GM12865 (cell line): Measurements from ENCODE around the gene TRIP6.

Experiments used
- DNase-seq: peaks from one replicate; pipeline ENCODE4 v3.0.0; 2010; ENCODE audit warnings: low read depth
- H3K4me3 ChIP-seq: 2 replicates; pipeline ENCODE4 v1.5.1; 2011; ENCODE audit warnings: mild to moderate bottlenecking, low read depth, low read length, control low read depth
- CTCF ChIP-seq: IDR thresholded peaks from 2 replicates; pipeline ENCODE4 v1.5.1; 2011; ENCODE audit warnings: low read length, control low read depth, low read depth, inconsistent platforms; ENCODE audit not compliant: insufficient read depth; ENCODE audit errors: missing control alignments

The TRIP6 gene

GRCh38 chr7:100874577-100875355 is 7.6 kb downstream of the TRIP6 start, which contains the start of gene SRRT:
TSS of gene SRRT (plus strand) at chr7:100875103. CDS start at chr7:100875591, 488 bp downstream.
- DNase-seq = peak; percentile 99
- peak within 1 kb of the TSS; percentile 85 for H3K4me3 ChIP-seq
- peak; percentile 8 for TF ChIP-seq CTCF

GRCh38 chr7:100875356-100875751 is 8.2 kb downstream of the TRIP6 start:
- TF ChIP-seq CTCF = no peak
- H3K4me3 ChIP-seq = peak overlapping the region; percentile 80
- peak; percentile 65 for DNase-seq

GRCh38 chr7:100878013-100878412 is 10.8 kb downstream of the TRIP6 start:
- DNase-seq = no peak
- H3K4me3 ChIP-seq = no peak overlapping the region
- TF ChIP-seq CTCF = no peak

GRCh38 chr7:100878685-100879084 is 11.5 kb downstream of the TRIP6 start:
- TF ChIP-seq CTCF = no peak
- no peak for DNase-seq

GRCh38 chr7:100879685-100880261 is 12.6 kb downstream of the TRIP6 start:
- TF ChIP-seq CTCF = no peak
- no peak overlapping the region for H3K4me3 ChIP-seq
- DNase-seq = no peak

More at GRCh38 chr7:100878685-100879084, 11.5 kb downstream of the TRIP6 start:
- H3K4me3 ChIP-seq = no peak overlapping the region

- no peak for TF ChIP-seq CTCF
- no peak for DNase-seq
- no peak overlapping the region for H3K4me3 ChIP-seq
Measured at GRCh38 chr7:100880645-100881044, 13.5 kb downstream of the TRIP6 start.
